Natural killer cell (primary cell): Measurements from ENCODE around the gene SPATS2L. TPM values are rescaled to one million over a fixed set of nuclear protein-coding genes. Genes with fewer than 3 reads are reported as not detected.

Experiments used
- ATAC-seq, 3 donors: fragments of 150-1000 bp in 2 of 3; fragments of 200-7000 bp in 1 of 3; cut with Tn5 transposase; 1 replicate in 1 of 3; 2 replicates in 2 of 3; pipeline ENCODE4 v1.10.0; 2021; ENCODE audit warnings: mild to moderate bottlenecking in 2 of 3, moderate library complexity in 2 of 3
- DNase-seq, 2 donors: peaks; one replicate each; pipeline versions ENCODE4 v3.0.0 to v3.0.0-alpha.2; 2013 to 2021; ENCODE audit warnings: mixed read lengths in 1 of 2
- H3K27ac ChIP-seq: one replicate; pipeline ENCODE4 v1.5.1; 2013; ENCODE audit warnings: mild to moderate bottlenecking, low read length
- H3K27me3 ChIP-seq: one replicate; pipeline ENCODE4 v1.6.1; 2013; ENCODE audit warnings: low read length; ENCODE audit not compliant: control insufficient read depth, insufficient read depth
- H3K36me3 ChIP-seq: one replicate; pipeline ENCODE4 v1.6.1; 2013; ENCODE audit warnings: low read length; ENCODE audit not compliant: control insufficient read depth, insufficient read depth
- H3K4me1 ChIP-seq: one replicate; pipeline ENCODE4 v1.6.1; 2013; ENCODE audit warnings: low read length; ENCODE audit not compliant: control insufficient read depth, insufficient read depth
- H3K4me3 ChIP-seq: one replicate; pipeline ENCODE4 v1.5.1; 2013; ENCODE audit warnings: low read length
- H3K9me3 ChIP-seq: one replicate; pipeline ENCODE4 v1.6.1; 2013; ENCODE audit warnings: low read length; ENCODE audit not compliant: control insufficient read depth, insufficient read depth
- H3K27ac Mint-ChIP-seq, 2 donors: one replicate each; pipeline ENCODE4 v1.8.0; 2022; ENCODE audit warnings: mild to moderate bottlenecking in 2 of 2, mixed read lengths in 2 of 2, moderate library complexity in 1 of 2
- H3K27me3 Mint-ChIP-seq, 2 donors: one replicate each; pipeline ENCODE4 v1.8.0; 2022; ENCODE audit warnings: low read depth in 2 of 2, mixed read lengths in 2 of 2
- H3K36me3 Mint-ChIP-seq: one replicate; pipeline ENCODE4 v1.8.0; 2022; ENCODE audit warnings: mixed read lengths
- H3K4me1 Mint-ChIP-seq, 2 donors: one replicate each; pipeline ENCODE4 v1.8.0; 2022; ENCODE audit warnings: mixed read lengths in 2 of 2
- H3K4me3 Mint-ChIP-seq: one replicate; pipeline ENCODE4 v1.8.0; 2022; ENCODE audit warnings: mild to moderate bottlenecking, moderate library complexity, mixed read lengths
- H3K9me3 Mint-ChIP-seq, 2 donors: one replicate each; pipeline ENCODE4 v1.8.0; 2022; ENCODE audit warnings: mixed read lengths in 2 of 2
- WGBS: methylation state at CpG from one replicate; pipeline ENCODE4 v1.1.7; 2013; ENCODE audit warnings: missing lambda C conversion rate; ENCODE audit not compliant: insufficient coverage; 5-methylcytosine and 5-hydroxymethylcytosine counted together
- intact Hi-C: fragments of 100-400 bp; cut with micrococcal nuclease; formaldehyde crosslinking; loops from one replicate; pipeline ENCODE4 v1.14.2; 2022
- total RNA-seq, 4 donors: library from RNA; stranded (reverse); fragments of 120-200 nt in 1 of 4; gene quantifications; one replicate each; pipeline versions ENCODE4 v1.2.3 to v1.2.4, GENCODE V29; 2013 to 2022
- TF ChIP-seq, protein P1 (sequence below): fragments of 200-600 bp; IDR thresholded peaks from one replicate; pipeline ENCODE4 v1.8.0; 2022; ENCODE audit warnings: antibody characterized with exemption

Gene SPATS2L
- total RNA-seq, 3 donors from 2014 or later (not counting 1 experiment from before 2014, with no cell fraction given): 3.8 to 10.9 (median 4.4) TPM

DNA sequence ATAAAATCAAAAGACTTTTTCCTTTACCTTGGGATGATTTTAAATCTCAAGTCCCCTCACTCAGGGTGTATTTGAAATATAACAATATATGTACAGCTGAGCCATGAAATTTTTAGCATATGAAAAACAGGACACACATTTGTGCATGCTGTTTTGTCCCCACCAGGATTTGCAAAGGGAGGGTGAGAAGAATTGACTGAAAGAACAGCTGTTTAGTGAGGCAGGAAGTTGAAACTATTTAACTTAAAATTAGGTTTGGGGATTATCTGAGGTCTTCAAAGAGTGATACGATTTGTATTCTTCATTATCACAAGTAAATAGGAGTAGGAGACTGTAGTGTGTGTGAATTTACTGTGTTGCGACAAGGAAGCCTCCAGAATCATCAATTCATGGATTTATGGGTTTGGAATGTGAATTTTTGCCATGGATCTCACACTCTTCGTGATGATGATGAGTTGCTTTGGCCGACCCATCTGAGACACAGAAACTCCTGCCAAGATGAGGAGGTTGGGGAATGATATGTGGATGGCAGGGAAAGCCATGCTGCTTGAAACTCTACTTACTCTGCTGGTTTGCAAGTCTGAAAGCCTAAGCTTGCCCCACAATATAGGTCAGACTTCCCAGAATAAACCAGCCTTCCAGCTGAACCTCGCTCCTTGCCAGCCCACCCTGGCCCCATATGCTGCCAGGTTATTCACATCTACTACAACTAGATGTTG is 31.0 kb upstream of the SPATS2L start:
- Mint-ChIP-seq H3K27ac (no peak overlapping the region), H3K9me3 (no peaks in the 10 kb centered on the region), H3K4me1 (no peaks in the 10 kb centered on the region), H3K27me3 (peaks cover 8 to 37% of the 10 kb centered on the region in 2 donors), H3K36me3 (no peaks in the 10 kb centered on the region), H3K4me3 (no peak overlapping the region)
- Histone ChIP-seq H3K4me3 (no peak overlapping the region), H3K36me3 (no peaks in the 10 kb centered on the region), H3K27ac (no peak overlapping the region), H3K9me3 (no peaks in the 10 kb centered on the region), H3K4me1 (no peaks in the 10 kb centered on the region), H3K27me3 (no peaks in the 10 kb centered on the region)
- no peak for DNase-seq
- WGBS: 86% methylated on average over 5 of the region's 5 CpGs
- intact Hi-C loops: no loop called here
- TF ChIP-seq, protein P1, sequence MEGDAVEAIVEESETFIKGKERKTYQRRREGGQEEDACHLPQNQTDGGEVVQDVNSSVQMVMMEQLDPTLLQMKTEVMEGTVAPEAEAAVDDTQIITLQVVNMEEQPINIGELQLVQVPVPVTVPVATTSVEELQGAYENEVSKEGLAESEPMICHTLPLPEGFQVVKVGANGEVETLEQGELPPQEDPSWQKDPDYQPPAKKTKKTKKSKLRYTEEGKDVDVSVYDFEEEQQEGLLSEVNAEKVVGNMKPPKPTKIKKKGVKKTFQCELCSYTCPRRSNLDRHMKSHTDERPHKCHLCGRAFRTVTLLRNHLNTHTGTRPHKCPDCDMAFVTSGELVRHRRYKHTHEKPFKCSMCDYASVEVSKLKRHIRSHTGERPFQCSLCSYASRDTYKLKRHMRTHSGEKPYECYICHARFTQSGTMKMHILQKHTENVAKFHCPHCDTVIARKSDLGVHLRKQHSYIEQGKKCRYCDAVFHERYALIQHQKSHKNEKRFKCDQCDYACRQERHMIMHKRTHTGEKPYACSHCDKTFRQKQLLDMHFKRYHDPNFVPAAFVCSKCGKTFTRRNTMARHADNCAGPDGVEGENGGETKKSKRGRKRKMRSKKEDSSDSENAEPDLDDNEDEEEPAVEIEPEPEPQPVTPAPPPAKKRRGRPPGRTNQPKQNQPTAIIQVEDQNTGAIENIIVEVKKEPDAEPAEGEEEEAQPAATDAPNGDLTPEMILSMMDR: no peak
- ATAC-seq: no peak

DNA sequence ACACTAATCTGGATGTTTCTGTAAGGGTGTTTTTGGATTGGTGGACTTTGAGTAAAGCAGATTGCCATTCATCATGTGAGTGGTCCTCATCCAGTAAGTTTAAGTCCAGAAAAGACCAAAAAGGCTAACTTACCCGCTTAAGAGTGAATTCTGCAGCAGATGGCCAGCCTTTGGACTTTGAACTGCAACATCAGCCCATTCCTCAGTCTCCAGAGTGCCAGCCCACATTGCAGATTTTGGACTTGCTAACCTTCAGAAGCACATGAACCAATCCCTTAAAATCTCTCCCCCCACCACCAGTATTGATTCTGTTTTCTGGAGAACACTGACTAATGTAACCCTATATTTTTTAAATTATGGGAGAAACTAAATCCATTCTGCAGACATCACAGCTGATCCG is 30.0 kb upstream of the SPATS2L start:
- peaks cover 8 to 41% of the 10 kb centered on the region in 2 donors for H3K27me3 Mint-ChIP-seq
- intact Hi-C loops: no loop called here
- H3K27ac Mint-ChIP-seq: no peak overlapping the region
- Histone ChIP-seq H3K27ac (no peak overlapping the region), H3K27me3 (no peaks in the 10 kb centered on the region), H3K36me3 (no peaks in the 10 kb centered on the region), H3K4me3 (no peak overlapping the region), H3K4me1 (no peaks in the 10 kb centered on the region), H3K9me3 (no peaks in the 10 kb centered on the region)
- H3K4me3 Mint-ChIP-seq: no peak overlapping the region
- ATAC-seq: no peak
- WGBS: 90% methylated on average over 1 of the region's 2 CpGs
- no peaks in the 10 kb centered on the region for H3K4me1 Mint-ChIP-seq
- no peaks in the 10 kb centered on the region for H3K9me3 Mint-ChIP-seq
- no peaks in the 10 kb centered on the region for H3K36me3 Mint-ChIP-seq
- no peak for DNase-seq
- TF ChIP-seq, protein P1: no peak

DNA sequence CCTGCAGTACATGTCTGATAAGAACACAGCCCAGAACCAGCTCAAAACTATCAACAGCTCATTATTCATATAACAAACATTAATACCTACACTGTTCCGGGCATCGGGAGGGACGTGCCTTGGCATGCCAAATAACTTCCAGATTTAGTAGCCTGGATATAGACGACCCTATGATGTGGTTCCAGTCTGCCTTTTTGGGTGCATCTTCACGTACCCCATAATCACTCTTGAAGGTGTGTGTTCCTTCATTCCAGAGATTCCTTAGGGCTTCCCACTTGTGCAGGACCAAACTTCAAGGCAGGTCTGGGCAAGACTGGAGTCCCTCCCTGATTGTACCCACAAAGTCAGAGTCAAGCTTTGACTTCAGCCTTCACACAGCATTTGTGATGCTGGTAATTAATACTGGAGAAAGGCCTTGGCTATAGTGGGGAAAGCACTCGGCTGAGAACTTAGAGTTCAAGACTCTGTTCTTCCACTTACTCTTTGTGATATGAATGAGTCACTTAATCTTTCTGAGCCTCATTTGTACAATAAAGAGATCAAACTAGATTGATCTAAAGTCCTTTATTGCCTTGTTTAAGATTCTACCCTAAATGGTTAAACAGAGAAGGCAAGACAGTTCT is 27.7 kb upstream of the SPATS2L start:
- Mint-ChIP-seq H3K9me3 (no peaks in the 10 kb centered on the region), H3K4me1 (no peaks in the 10 kb centered on the region), H3K27me3 (peaks cover 20 to 52% of the 10 kb centered on the region in 2 donors), H3K36me3 (no peaks in the 10 kb centered on the region), H3K4me3 (no peak overlapping the region), H3K27ac (no peak overlapping the region)
- 94% methylated on average over 5 of the region's 6 CpGs for WGBS
- ATAC-seq (no peak), DNase-seq (no peak)
- Histone ChIP-seq H3K4me3 (no peak overlapping the region), H3K4me1 (no peaks in the 10 kb centered on the region), H3K9me3 (no peaks in the 10 kb centered on the region), H3K36me3 (no peaks in the 10 kb centered on the region), H3K27ac (no peak overlapping the region), H3K27me3 (no peaks in the 10 kb centered on the region)
- TF ChIP-seq, protein P1: no peak
- intact Hi-C loops: no loop called here

DNA sequence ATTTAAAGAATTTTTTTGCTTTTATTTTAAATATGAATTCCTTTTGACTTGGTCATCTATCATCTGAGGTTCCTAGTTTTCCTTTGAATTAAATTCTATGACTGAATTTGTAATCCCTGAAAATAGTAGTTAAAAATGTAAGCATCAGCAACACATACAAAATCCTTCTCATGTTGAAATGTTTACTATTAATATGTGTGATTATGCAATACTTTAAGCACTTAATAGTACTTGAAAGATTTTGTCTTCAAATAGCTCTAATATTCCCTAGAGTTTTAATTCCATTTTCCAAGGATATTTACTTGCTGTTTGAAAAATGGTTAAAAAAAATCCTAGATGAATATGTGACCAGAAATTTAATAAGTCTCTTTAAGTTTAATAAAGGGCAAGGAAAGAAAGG is 26.6 kb upstream of the SPATS2L start:
- intact Hi-C loops: no loop called here
- Mint-ChIP-seq H3K9me3 (no peaks in the 10 kb centered on the region), H3K27ac (no peak overlapping the region), H3K4me1 (no peaks in the 10 kb centered on the region), H3K27me3 (peaks cover 27 to 63% of the 10 kb centered on the region in 2 donors), H3K4me3 (no peak overlapping the region), H3K36me3 (no peaks in the 10 kb centered on the region)
- ATAC-seq (no peak), DNase-seq (no peak)
- TF ChIP-seq, protein P1: no peak
- no peaks in the 10 kb centered on the region for H3K36me3 ChIP-seq
- H3K27ac ChIP-seq: no peak overlapping the region
- no peak overlapping the region for H3K4me3 ChIP-seq
- no peaks in the 10 kb centered on the region for H3K4me1 ChIP-seq
- no peaks in the 10 kb centered on the region for H3K9me3 ChIP-seq
- H3K27me3 ChIP-seq: no peaks in the 10 kb centered on the region
